H7 (cell line): Measurements from ENCODE around the gene PDILT. TPM values are rescaled to one million over a fixed set of nuclear protein-coding genes. Genes with fewer than 3 reads are reported as not detected.
"Not testable (repeated sequence)": the region's sequence is repeated elsewhere in the genome, so short reads cannot be mapped to it uniquely, and the experiment has no call there.

ENCODE experiments used
- DNase-seq: peaks from one replicate; pipeline ENCODE4 v3.0.0; 2012
- H3K27me3 ChIP-seq: 2 replicates; pipeline ENCODE4 v1.6.0; 2011; ENCODE audit warnings: mild to moderate bottlenecking, low read length; ENCODE audit not compliant: control insufficient read depth, insufficient read depth
- H3K36me3 ChIP-seq: replicated peaks from 2 replicates; pipeline ENCODE4 v1.5.1; 2011; ENCODE audit warnings: low read length; ENCODE audit not compliant: control insufficient read depth, insufficient read depth
- H3K4me3 ChIP-seq: 2 replicates; pipeline ENCODE4 v1.5.1; 2011; ENCODE audit warnings: low read depth, mild to moderate bottlenecking, control low read depth, low read length, moderate library complexity; ENCODE audit not compliant: insufficient read depth
- total RNA-seq: library from RNA; depleted of rRNA; stranded (reverse); fragments of >200 nt; shearing (Covaris generic); gene quantifications from 2 replicates; pipeline ENCODE4 v1.2.3, GENCODE V29; 2014

The PDILT gene
- total RNA-seq, 1 experiment from 2014 or later, result not detected

GRCh38 chr16:20423772-20424128 is 19.2 kb upstream of the PDILT start:
- DNase-seq, H3K27me3 ChIP-seq, H3K36me3 ChIP-seq, H3K4me3 ChIP-seq: not testable (repeated sequence)

DNA sequence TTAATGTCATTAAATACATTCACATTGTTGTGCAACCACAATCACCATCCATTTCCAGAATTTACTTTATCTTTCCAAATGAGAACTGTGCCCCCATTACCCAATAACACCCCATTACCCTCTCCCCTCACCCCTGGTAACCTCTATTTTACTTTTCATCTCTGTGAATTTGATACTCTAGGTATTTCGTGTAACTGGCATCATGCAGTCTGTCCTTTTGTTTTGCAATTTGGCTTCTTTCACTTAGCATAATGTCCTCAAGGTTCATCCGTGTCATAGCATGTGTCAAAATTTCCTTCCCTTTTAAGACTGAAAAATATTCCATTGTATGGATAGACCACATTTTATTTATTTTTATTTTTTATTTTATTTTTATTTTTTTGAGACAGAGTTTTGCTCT is 17.2 kb upstream of the PDILT start:
- not testable (repeated sequence) for H3K36me3 ChIP-seq, H3K27me3 ChIP-seq, DNase-seq, H3K4me3 ChIP-seq

DNA sequence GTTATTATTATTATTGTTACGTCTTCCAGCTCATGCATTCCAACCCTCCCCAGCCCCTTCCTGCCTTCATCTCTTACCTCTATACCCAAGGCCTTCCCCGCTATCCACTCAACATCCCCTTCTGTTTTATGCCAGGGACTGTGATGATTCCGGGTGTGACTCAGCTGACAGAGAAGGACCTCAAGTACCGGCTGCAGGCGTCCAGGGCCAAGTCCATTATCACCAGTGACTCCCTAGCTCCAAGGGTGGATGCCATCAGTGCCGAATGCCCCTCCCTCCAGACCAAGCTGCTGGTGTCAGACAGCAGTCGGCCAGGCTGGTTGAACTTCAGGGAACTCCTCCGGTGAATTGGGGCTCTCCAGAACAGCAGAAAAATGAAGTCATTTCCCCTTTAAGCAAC is 14.6 kb upstream of the PDILT start:
- H3K4me3 ChIP-seq, DNase-seq, H3K36me3 ChIP-seq, H3K27me3 ChIP-seq: not testable (repeated sequence)

DNA sequence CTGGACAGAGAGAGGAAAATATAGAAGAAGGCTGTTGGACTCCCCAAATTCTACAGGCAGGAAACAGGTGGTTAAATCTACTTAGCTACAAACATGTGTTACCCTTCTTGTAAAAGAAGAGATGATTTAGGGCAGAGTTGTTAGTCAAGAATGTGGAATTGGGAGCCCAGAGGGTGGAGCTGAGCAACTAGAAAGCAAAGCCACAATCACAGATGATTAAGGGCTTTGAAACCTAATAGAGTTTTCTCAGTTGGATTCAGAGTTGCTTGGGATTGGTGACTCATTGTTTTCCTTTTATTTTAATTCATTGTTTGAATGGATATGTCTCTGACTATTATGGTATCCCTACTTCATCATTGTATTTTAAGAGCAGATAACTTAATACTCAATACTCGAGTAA is 11.0 kb upstream of the PDILT start:
- no peaks in the 10 kb centered on the region for H3K27me3 ChIP-seq
- no peak for DNase-seq
- H3K4me3 ChIP-seq, result no peak overlapping the region
- H3K36me3 ChIP-seq, result no peaks in the 10 kb centered on the region

- no peaks in the 10 kb centered on the region for H3K27me3 ChIP-seq
Observed at GRCh38 chr16:20411055-20411454, 6.5 kb upstream of the PDILT start.

DNA sequence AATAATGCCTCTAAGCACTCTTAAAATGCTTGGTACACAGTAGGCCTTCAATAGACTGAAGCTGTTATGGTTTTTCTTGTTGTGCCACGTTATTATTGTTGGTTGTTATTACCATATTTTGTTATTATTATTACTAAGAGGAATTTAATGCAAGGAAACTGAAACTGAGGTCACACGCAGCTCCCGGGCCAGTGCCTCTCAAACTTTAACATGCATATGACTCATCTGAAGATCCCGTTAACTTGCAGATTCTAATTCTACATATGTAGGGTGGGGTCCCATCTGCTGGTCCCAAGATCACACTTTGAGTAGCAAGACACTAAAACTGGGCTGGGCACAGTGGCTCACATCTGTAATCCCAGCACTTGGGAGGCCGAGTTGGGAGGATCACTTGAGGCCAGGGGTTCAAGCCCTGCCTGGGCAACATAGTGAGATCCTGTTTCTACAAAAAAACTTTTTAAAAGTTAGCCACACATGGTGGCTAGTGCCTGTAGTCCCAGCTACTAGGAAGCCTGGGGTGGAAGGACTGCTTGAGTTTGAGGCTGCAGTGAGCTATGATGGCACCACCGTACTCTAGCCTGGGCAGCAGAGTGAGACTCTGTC is 5.7 kb upstream of the PDILT start:
- no peak for DNase-seq
- Histone ChIP-seq H3K27me3 (no peaks in the 10 kb centered on the region), H3K4me3 (no peak overlapping the region)

More at GRCh38 chr16:20411055-20411454, 6.5 kb upstream of the PDILT start:
- DNase-seq, result no peak
- no peaks in the 10 kb centered on the region for H3K36me3 ChIP-seq
- no peak overlapping the region for H3K4me3 ChIP-seq

DNA sequence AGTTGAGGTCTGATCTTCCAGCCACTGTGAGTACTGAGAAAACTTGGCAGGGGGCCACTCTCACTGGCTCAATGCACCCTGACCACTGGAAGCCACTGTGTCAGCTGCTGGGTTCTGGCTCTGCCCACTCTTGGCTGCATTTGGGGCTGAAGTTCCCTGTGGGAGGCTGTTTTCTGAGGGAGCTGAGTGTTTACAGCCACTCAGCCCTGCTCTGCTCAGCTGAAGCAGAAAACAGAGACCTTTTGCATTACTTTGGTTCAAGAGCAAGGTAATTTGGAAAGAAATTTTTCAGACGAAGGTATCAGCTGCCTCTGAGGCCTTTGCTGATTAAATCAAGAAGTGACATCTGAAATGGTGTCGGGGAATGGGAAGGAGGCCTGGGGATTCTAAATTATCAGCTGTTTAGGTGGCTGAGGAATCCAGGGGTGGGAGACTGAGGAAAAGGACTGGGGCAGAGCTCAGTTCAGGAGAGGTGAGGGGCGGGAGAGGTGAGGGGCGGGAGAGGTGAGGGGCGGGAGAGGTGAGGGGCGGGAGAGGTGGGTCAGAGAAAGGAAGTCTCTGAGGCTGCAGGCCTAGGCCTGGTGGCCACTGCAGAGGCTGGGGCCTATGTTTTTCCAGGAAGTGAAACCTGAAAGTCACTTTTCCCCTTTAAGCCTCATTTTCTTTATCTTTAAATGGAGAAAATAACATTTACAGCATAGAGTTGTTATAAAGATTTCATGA is 5.0 kb upstream of the PDILT start, which contains the start of gene ACSM5:
Gene ACSM5, plus strand, starts transcription at position 137 of the 723 bp plus-strand sequence. CDS start 1,951 bp downstream, outside the sequence.
- DNase-seq, result peak; percentile 36
- H3K36me3 ChIP-seq, result no peaks in the 10 kb centered on the region
- H3K27me3 ChIP-seq, result no peaks in the 10 kb centered on the region
- no peak within 1 kb of the TSS for H3K4me3 ChIP-seq

More for the DNA sequence above, 5.7 kb upstream of the PDILT start:
- H3K36me3 ChIP-seq, result no peaks in the 10 kb centered on the region

- no peak for DNase-seq
- Histone ChIP-seq H3K4me3 (no peak overlapping the region), H3K27me3 (no peaks in the 10 kb centered on the region), H3K36me3 (no peaks in the 10 kb centered on the region)
Observed at GRCh38 chr16:20402651-20403050, 1.9 kb downstream of the PDILT start.

DNA sequence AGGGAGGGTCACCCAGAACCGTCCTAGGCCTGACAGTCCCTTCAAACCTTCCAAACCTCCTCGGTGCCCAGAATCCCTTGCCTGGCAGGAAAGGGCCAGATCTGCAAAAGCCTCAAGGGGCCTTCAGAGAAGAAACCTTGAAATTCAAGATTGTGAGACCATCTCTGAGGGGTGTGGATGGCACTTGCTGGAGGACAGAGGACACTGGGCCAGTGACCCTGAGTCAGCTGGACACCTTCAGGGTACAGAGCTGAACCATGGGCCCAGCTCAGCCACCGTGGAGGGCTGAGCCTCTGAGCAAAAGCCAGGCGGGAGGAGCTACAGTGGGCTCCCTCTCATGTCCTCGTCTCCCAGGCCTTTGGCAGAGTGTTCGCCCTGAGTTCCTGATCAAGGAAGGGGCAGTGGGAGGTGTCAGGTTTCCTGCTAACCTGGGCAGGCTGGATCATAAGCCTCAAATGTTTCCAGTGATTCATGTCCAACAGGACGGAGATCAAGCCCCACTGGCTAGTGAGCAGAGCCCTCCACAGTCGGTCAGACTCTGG is 3.0 kb downstream of the PDILT start:
- Histone ChIP-seq H3K27me3 (no peaks in the 10 kb centered on the region), H3K36me3 (no peaks in the 10 kb centered on the region), H3K4me3 (no peak overlapping the region)
- no peak for DNase-seq

- no peak for DNase-seq
- Histone ChIP-seq H3K4me3 (no peak overlapping the region), H3K36me3 (no peaks in the 10 kb centered on the region), H3K27me3 (no peaks in the 10 kb centered on the region)
Observed at GRCh38 chr16:20401066-20401465, 3.5 kb downstream of the PDILT start.

DNA sequence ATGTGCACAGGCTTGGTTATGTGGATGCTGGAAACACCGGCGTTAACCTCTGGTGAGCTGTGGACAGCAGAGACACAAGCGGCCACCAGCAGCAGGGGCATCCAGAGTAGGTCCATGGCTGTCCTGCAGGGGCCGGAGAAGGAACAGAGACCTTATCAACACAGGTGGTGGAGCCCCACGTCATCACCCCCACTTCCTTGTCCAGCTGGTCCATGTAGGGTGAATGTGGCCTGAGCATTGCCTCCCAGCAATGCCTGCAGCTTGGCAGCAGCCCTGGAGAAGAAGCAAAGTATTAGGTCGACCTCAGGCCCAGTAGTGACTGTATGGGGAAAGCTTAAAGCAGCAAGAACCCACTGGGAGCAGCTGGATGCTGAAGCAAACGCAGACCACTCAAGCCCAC is 5.4 kb downstream of the PDILT start:
- Histone ChIP-seq H3K27me3 (no peaks in the 10 kb centered on the region), H3K36me3 (no peaks in the 10 kb centered on the region), H3K4me3 (no peak overlapping the region)
- DNase-seq, result no peak

GRCh38 chr16:20398603-20399002 is 5.9 kb downstream of the PDILT start:
- Histone ChIP-seq H3K4me3 (no peak overlapping the region), H3K27me3 (no peaks in the 10 kb centered on the region), H3K36me3 (no peaks in the 10 kb centered on the region)
- DNase-seq, result no peak

DNA sequence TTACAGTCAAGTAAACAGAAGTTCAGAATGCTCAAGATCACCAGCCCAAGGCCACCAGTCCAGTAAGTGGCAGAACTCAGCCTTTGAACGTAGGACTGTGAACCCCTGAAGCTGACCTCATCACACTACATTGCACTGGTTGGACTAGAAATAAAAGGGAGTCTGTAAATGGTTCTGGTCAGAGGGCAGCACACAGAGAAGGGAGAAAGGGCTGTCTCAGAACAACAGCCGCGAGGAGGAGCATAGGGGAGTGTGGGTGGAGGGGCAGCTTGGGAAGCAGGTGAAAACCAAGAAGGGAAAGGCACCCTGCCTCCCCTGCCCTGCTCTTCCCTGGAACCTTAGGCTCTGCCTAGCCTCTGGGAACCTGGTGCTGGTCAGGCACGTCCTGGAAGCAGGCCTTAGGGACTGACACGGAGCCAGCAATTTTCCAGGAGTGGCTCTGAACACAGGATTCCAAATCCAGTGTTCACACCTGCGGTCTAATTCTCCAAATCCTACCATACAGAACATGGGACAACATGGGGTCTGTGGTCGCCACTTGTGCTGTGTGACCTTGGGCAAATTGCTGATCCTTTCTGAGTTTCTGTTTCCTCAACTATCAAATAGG is 7.0 kb downstream of the PDILT start:
- Histone ChIP-seq H3K27me3 (no peaks in the 10 kb centered on the region), H3K36me3 (no peaks in the 10 kb centered on the region), H3K4me3 (no peak overlapping the region)
- DNase-seq, result no peak

- H3K36me3 ChIP-seq, result no peaks in the 10 kb centered on the region
- no peaks in the 10 kb centered on the region for H3K27me3 ChIP-seq
- no peak for DNase-seq
- H3K4me3 ChIP-seq, result no peak overlapping the region
Observed at GRCh38 chr16:20396846-20397467, 7.6 kb downstream of the PDILT start.

DNA sequence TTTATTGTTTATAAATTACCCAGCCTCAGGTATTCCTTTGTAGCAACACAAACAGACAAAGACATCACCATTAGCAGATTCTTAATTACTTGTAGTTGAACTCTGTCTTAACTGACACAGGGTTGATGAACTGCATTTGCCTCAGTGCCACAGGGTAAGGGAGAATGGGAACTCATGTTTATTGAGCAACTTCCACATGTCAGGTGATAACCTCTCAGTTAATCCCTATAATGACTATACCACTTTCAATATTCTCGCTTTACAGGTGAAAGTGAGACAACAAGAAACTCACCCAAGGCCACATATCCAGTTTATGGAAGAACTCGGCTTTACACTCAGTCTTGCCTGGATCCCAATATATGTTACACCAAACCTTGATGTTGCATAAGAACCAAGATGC is 8.6 kb downstream of the PDILT start:
- no peak for DNase-seq
- Histone ChIP-seq H3K36me3 (no peaks in the 10 kb centered on the region), H3K27me3 (no peaks in the 10 kb centered on the region), H3K4me3 (no peak overlapping the region)
